Right renal cortex interstitium (tissue), 3 donors: ENCODE results near the gene OPN1LW. TPM values are rescaled to one million over a fixed set of nuclear protein-coding genes. Genes with fewer than 3 reads are reported as not detected.

Source experiments
- polyA plus RNA-seq, 3 donors: library from polyadenylated mRNA; unstranded; fragments of 120-200 nt; gene quantifications; one replicate each; pipeline ENCODE4 v1.2.1, GENCODE V29; 2013; ENCODE audit not compliant: insufficient read length in 3 of 3

The OPN1LW gene
- polyA plus RNA-seq, 3 donors = not detected

Other genes with a start within 250 kb of the OPN1LW start
- gene AVPR2, start 239.6 kb upstream of the OPN1LW start, polyA plus RNA-seq = 1 to 10 TPM; 1.4 to 2.4 (median 1.7) TPM
- 10 to 100 TPM; 23.5 to 25.8 (median 23.5) TPM for gene ARHGAP4, start 218.0 kb upstream of the OPN1LW start, polyA plus RNA-seq
- 10 to 100 TPM; 54.7 to 62.2 (median 61.4) TPM for gene NAA10, start 209.2 kb upstream of the OPN1LW start, polyA plus RNA-seq
- 10 to 100 TPM; 13.9 to 17.9 (median 17.2) TPM for gene RENBP, start 199.6 kb upstream of the OPN1LW start, polyA plus RNA-seq
- gene HCFC1, start 172.4 kb upstream of the OPN1LW start, polyA plus RNA-seq = 10 to 100 TPM; 31.7 to 37.5 (median 36.7) TPM
- 1 to 10 TPM; 5.8 to 6.1 (median 6.0) TPM for gene TMEM187, start 171.5 kb upstream of the OPN1LW start, polyA plus RNA-seq
- gene IRAK1, start 124.3 kb upstream of the OPN1LW start, polyA plus RNA-seq = 10 to 100 TPM; 47.8 to 55.8 (median 53.0) TPM
- gene MECP2, start 46.5 kb upstream of the OPN1LW start, polyA plus RNA-seq = 10 to 100 TPM; 23.6 to 27.9 (median 27.4) TPM
- gene OPN1MW, start 38.4 kb downstream of the OPN1LW start, polyA plus RNA-seq = not detected
- gene OPN1MW2, start 75.5 kb downstream of the OPN1LW start, polyA plus RNA-seq = not detected
- gene OPN1MW3, start 113.3 kb downstream of the OPN1LW start, polyA plus RNA-seq = not detected
- not detected for gene TEX28, start 150.9 kb downstream of the OPN1LW start, polyA plus RNA-seq
- gene TKTL1, start 151.6 kb downstream of the OPN1LW start, polyA plus RNA-seq = under 1 TPM; 0.28 to 0.76 (median 0.45) TPM
- gene FLNA, start 230.4 kb downstream of the OPN1LW start, polyA plus RNA-seq = 100 to 1,000 TPM; 393 to 423 (median 399) TPM
- gene EMD, start 235.1 kb downstream of the OPN1LW start, polyA plus RNA-seq = 10 to 100 TPM; 64.7 to 67.6 (median 66.3) TPM